Erythroblast (primary cell): Measurements from ENCODE around the gene MADD.

Experiments
- GATA1 ChIP-seq: IDR thresholded peaks from 2 replicates; pipeline ENCODE4 v1.6.1; 2011; ENCODE audit warnings: low read depth, mild to moderate bottlenecking, control low read depth, low read length, moderate library complexity
- POLR2A ChIP-seq: IDR thresholded peaks from 2 replicates; pipeline ENCODE4 v1.6.1; 2011; ENCODE audit warnings: mild to moderate bottlenecking, low read length

- TF ChIP-seq POLR2A (no peak), GATA1 (no peak)
Observed at GRCh38 chr11:47348131-47348802, 78.3 kb downstream of the MADD start.
